Sigmoid colon (tissue), 7 donors: Measurements from ENCODE around the gene PARP12. TPM values are rescaled to one million over a fixed set of nuclear protein-coding genes. Genes with fewer than 3 reads are reported as not detected.

Experiments
- DNase-seq: peaks from one replicate; pipeline ENCODE4 v3.0.0-alpha.2; 2019
- H3K27ac ChIP-seq, 4 donors: fragments of 200-600 bp; sonication (generic); one replicate each; pipeline ENCODE4 v1.5.1; 2016 to 2019; ENCODE audit warnings: mild to moderate bottlenecking in 1 of 4
- H3K27me3 ChIP-seq, 3 donors: fragments of 200-600 bp; sonication (generic); one replicate each; pipeline ENCODE4 v1.5.1; 2019; ENCODE audit warnings: mild to moderate bottlenecking in 1 of 3
- H3K36me3 ChIP-seq, 4 donors: fragments of 200-600 bp; sonication (generic); one replicate each; pipeline ENCODE4 v1.5.1; 2016 to 2019
- H3K4me1 ChIP-seq, 4 donors: fragments of 200-600 bp; sonication (generic); one replicate each; pipeline ENCODE4 v1.5.1; 2017 to 2019
- H3K4me3 ChIP-seq, 4 donors: fragments of 200-600 bp; sonication (generic); one replicate each; pipeline ENCODE4 v1.5.1; 2017 to 2019; ENCODE audit warnings: mild to moderate bottlenecking in 2 of 4, moderate library complexity in 1 of 4
- H3K9me3 ChIP-seq, 4 donors: fragments of 200-600 bp in 3 of 4; sonication (generic) in 3 of 4; one replicate each; pipeline versions ENCODE4 v1.5.1 to v1.6.1; 2013 to 2019
- EP300 ChIP-seq, 4 donors: sonication (generic); formaldehyde crosslinking; IDR thresholded peaks; one replicate each; pipeline ENCODE4 v1.6.1; 2017; ENCODE audit warnings: antibody characterized with exemption in 4 of 4
- POLR2A ChIP-seq, 2 donors: fragments of 450-650 bp; IDR thresholded peaks; one replicate each; pipeline ENCODE4 v1.6.1; 2016; ENCODE audit warnings: antibody characterized with exemption in 2 of 2, mild to moderate bottlenecking in 2 of 2, moderate library complexity in 2 of 2
- POLR2AphosphoS5 ChIP-seq, 4 donors: sonication (generic); formaldehyde crosslinking; IDR thresholded peaks; one replicate each; pipeline ENCODE4 v1.6.1; 2017; ENCODE audit warnings: antibody characterized with exemption in 4 of 4
- WGBS, 2 donors: extraction: QIAGEN DNeasy Blood & Tissue Kit; methylation state at CpG; one replicate each; pipeline ENCODE4 v1.1.7; 2013; 5-methylcytosine and 5-hydroxymethylcytosine counted together
- intact Hi-C: fragments of 100-400 bp; cut with DNase I; formaldehyde crosslinking; loops from one replicate; pipeline ENCODE4 v1.15.1; 2023
- polyA plus RNA-seq, 3 donors: library from polyadenylated mRNA; stranded (reverse); fragments of 200-250 nt; gene quantifications; one replicate each; pipeline ENCODE4 v1.2.3, GENCODE V29; 2013
- total RNA-seq, 4 donors: library from RNA; depleted of rRNA; stranded (reverse); fragments of >200 nt; gene quantifications; one replicate each; pipeline ENCODE4 v1.1.0, GENCODE V29; 2016
- TF ChIP-seq, protein P1 (sequence below), 4 experiments: fragments of 450-650 bp in 3 of 4; fragments of 200-600 bp in 1 of 4; IDR thresholded peaks; one replicate each; pipeline ENCODE4 v1.5.1; 2016 to 2019; ENCODE audit warnings: antibody characterized with exemption in 4 of 4, mild to moderate bottlenecking in 3 of 4, moderate library complexity in 2 of 4
- donor health status: healthy with polysubstance abuse.
- donor health status: Bipolar disorder and iron deficiency.
- donor health status: healthy.

Gene PARP12
- total and polyA plus RNA-seq, 7 donors, result 20.6 to 49.5 (median 29.9) TPM

DNA sequence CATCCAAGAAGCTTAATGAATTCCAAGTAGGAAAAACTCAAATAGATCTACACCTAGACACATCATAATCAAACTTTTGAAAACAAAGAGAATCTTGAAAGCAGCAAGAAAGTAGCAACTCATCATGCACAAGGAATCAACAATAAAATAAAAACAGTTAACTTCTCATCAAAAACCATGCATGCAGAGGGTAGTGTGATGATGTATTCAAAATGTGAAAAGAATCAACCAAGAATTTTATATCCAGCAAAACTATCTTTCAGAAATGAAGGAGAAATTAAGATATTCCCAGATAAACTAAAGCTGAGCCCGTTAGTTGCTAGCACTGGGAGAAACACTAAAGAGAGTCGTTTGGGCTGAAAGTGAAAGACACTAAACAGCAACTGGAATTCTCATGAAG is 4.3 kb upstream of the PARP12 start:
- no peak for DNase-seq
- H3K36me3 ChIP-seq, result no peaks in the 10 kb centered on the region
- H3K27me3 ChIP-seq, result no peaks in the 10 kb centered on the region
- no peaks in the 10 kb centered on the region for H3K9me3 ChIP-seq
- intact Hi-C loops, result no loop called here
- H3K4me3 ChIP-seq, result no peak overlapping the region
- TF ChIP-seq, protein P1, sequence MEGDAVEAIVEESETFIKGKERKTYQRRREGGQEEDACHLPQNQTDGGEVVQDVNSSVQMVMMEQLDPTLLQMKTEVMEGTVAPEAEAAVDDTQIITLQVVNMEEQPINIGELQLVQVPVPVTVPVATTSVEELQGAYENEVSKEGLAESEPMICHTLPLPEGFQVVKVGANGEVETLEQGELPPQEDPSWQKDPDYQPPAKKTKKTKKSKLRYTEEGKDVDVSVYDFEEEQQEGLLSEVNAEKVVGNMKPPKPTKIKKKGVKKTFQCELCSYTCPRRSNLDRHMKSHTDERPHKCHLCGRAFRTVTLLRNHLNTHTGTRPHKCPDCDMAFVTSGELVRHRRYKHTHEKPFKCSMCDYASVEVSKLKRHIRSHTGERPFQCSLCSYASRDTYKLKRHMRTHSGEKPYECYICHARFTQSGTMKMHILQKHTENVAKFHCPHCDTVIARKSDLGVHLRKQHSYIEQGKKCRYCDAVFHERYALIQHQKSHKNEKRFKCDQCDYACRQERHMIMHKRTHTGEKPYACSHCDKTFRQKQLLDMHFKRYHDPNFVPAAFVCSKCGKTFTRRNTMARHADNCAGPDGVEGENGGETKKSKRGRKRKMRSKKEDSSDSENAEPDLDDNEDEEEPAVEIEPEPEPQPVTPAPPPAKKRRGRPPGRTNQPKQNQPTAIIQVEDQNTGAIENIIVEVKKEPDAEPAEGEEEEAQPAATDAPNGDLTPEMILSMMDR (IDR thresholded peaks at IDR 0.05), result no peak
- TF ChIP-seq POLR2A (IDR thresholded peaks at IDR 0.05) (no peak), EP300 (IDR thresholded peaks at IDR 0.05) (no peak)
- no peak overlapping the region for H3K27ac ChIP-seq
- peaks cover 0 to 6% (median 3%) of the 10 kb centered on the region in 4 donors for H3K4me1 ChIP-seq
- WGBS, 2 donors, result 73 to 75% methylated on average over 2 of the region's 2 CpGs

DNA sequence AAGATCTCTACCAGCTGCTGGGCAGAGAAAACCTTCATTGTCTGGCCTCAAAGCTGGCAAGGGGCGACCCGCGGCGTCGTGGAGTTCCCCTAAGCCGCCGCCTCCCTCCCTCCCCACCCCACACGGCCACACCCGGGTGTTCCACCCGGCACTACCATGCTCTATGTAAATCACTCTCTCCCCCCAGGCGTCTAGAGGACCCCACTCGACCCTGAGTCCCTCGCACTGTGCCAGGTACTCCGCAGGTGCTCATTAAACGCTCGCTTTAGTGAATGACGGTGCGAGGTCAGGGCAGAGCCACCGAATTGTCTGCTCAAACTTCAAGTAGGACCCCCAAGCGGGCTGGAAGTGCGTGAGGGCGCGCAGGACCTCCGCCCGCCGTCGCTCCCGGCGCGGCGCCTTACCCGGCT is 628 bp downstream of the PARP12 start:
- WGBS, 2 donors, result 3 to 6% methylated on average over 32 of the region's 32 CpGs
- peak overlapping the region; percentile 88 to 91 (median 90) for H3K27ac ChIP-seq
- TF ChIP-seq POLR2A (IDR thresholded peaks at IDR 0.05) (no peak), EP300 (IDR thresholded peaks at IDR 0.05) (no peak), POLR2AphosphoS5 (IDR thresholded peaks at IDR 0.05) (no peak)
- TF ChIP-seq, protein P1 (IDR thresholded peaks at IDR 0.05), result no peak
- peak overlapping the region; percentile 70 to 82 (median 72) for H3K4me3 ChIP-seq
- H3K4me1 ChIP-seq, result peaks cover 0 to 36% (median 22%) of the 10 kb centered on the region in 4 donors
- DNase-seq, result no peak
- H3K27me3 ChIP-seq, result no peaks in the 10 kb centered on the region
- no peaks in the 10 kb centered on the region for H3K36me3 ChIP-seq
- intact Hi-C loops, result loop anchor here (2.0 to 5.0 kb wide), 3 partner anchors 115 to 285 kb away; partner anchors contain the start of genes HIPK2 and KDM7A
- no peaks in the 10 kb centered on the region for H3K9me3 ChIP-seq

DNA sequence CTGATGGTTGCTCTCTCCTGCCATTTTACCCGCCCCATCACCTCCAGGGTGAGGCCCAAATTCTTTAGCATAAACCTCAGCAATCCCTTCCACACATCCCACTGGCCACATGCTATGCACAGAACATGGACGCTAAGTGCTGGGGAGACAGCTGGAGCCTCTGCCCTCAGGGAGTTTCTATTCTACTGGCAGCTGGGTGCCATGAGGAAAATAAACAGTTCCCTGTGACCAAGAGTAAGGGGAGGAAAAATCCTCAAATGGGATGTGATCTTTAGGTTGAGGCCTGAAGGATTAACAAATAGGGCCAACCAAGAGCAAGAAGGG is 1.2 kb downstream of the PARP12 start:
- H3K27ac ChIP-seq, result peak overlapping the region; percentile 88 to 91 (median 90)
- no peaks in the 10 kb centered on the region for H3K27me3 ChIP-seq
- no peak for DNase-seq
- H3K36me3 ChIP-seq, result no peaks in the 10 kb centered on the region
- TF ChIP-seq EP300 (IDR thresholded peaks at IDR 0.05), result no peak
- no peak for TF ChIP-seq POLR2AphosphoS5 (IDR thresholded peaks at IDR 0.05)
- TF ChIP-seq POLR2A (IDR thresholded peaks at IDR 0.05), result no peak
- TF ChIP-seq, protein P1 (IDR thresholded peaks at IDR 0.05), result no peak
- H3K4me1 ChIP-seq, result peaks cover 0 to 36% (median 22%) of the 10 kb centered on the region in 4 donors
- intact Hi-C loops, result loop anchor here (5.0 kb wide), 2 partner anchors 116 to 284 kb away; partner anchors contain the start of genes HIPK2 and KDM7A
- H3K4me3 ChIP-seq, result peak overlapping the region in 3 of 4 donors; percentile 70 to 82 (median 71)
- WGBS, 2 donors, result 93 to 95% methylated on average over 2 of the region's 2 CpGs
- H3K9me3 ChIP-seq, result no peaks in the 10 kb centered on the region

DNA sequence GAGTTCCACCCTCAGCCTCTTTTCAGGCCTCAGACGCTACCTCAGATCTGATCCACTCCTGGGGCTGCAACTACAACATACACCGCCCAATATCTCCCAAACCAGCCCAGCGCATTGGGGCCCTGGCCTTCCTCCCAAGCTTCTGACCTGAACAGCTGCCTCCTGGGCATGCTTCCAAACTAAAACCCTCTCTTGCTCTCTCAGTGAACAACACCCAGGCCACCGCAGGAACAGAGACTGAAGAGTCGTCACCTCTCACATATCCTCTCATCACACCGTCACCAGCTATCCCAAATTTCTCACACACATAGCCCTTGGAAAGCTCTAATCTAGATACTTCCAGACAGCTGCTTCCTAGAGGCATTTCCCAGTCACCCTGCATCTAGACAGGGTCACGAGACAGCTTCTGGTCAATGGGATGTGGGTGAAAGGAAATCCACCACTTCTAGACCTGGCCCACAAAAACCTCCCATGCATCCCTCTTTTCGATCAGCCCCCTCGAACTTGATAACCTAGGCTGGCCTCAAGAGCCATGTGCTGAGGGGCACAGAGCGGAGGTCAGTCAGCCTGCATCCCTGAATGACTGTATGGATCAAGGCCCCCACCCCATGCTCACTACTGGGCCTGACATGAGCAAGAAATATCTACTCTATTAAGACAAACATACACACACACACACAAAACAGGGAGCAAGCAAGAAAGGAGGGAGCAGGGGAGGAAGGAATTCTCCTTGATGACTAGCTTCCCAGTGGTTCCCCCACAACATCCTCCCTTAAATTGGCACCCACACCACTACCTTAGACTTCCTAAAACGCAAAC is 1.8 kb downstream of the PARP12 start:
- no peaks in the 10 kb centered on the region for H3K9me3 ChIP-seq
- no peaks in the 10 kb centered on the region for H3K36me3 ChIP-seq
- H3K4me1 ChIP-seq, result peaks cover 0 to 36% (median 22%) of the 10 kb centered on the region in 4 donors
- H3K4me3 ChIP-seq, result peak overlapping the region in 2 of 4 donors; percentile 70 to 71
- intact Hi-C loops, result loop anchor here (5.0 kb wide), 2 partner anchors 116 to 284 kb away; partner anchors contain the start of genes HIPK2 and KDM7A
- TF ChIP-seq EP300 (IDR thresholded peaks at IDR 0.05) (no peak), POLR2A (IDR thresholded peaks at IDR 0.05) (no peak), POLR2AphosphoS5 (IDR thresholded peaks at IDR 0.05) (no peak)
- TF ChIP-seq, protein P1 (IDR thresholded peaks at IDR 0.05), result no peak
- WGBS, 2 donors, result 77 to 80% methylated on average over 11 of the region's 11 CpGs
- H3K27ac ChIP-seq, result peak overlapping the region; percentile 88 to 91 (median 90)
- DNase-seq, result peak; percentile 74
- H3K27me3 ChIP-seq, result no peaks in the 10 kb centered on the region
